Globus pallidus (tissue), 1 donor: ENCODE data around the gene VPS41.

ENCODE experiments used
- DNase-seq: peaks from one replicate; pipeline ENCODE4 v3.0.0-alpha.2; 2015; ENCODE audit warnings: low spot score

VPS41 gene

GRCh38 chr7:38806912-38807311, 102.1 kb downstream of the VPS41 start:
- DNase-seq: no peak

DNA sequence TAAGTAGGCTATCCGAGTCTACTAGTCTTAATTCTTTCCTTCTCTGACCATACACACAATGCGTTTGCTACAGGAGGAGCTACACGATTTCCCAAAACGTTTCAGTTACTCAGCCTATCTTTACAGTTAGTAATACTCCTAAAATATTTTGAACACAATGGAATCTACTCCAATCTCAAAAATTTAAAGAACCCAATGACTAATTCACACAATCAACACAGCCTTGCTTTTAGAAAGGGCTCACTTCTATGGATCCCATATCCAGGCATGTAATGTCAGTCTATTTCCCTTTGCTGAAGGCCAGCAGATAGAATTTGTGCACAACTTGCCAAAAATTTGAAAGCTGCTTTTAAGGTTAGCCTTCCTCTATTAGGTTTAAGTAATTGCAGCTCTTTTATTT, 107.2 kb downstream of the VPS41 start:
- no peak for DNase-seq

DNA sequence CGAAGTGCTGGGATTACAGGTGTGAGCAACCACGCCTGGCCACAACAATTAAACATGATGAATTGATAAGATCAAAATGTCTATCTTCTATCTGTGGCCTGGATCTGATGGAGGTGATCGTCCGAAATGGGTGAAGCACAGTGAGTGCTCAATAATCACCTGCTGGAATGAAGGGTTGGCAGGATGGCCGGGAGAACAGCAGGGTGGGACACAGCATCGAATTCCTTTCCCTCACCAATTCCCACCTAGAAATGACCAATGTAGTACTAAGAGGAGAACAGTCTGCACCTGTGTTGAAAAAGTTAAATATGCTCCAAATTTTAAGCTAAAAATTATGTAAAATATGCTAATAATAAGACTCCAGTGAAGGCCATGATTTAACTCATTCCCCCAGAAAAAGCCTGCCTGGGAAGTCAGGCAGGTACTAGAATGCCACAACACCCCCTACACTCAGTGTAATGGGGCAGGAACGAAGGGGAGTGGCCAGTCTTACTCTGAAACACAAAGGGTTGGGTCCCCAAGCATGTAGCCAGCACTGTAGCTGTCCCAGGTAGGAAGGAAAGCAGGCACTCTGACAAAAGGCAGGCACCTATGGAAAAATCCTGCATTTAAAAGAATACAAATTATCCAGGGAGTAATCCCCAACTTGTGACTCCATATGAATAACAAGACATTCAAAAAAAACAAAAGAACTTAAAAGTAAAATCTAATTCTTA, 110.3 kb downstream of the VPS41 start:
- no peak for DNase-seq

- DNase-seq: peak; percentile 65
Measured at GRCh38 chr7:38796626-38797501, 112.1 kb downstream of the VPS41 start.

DNA sequence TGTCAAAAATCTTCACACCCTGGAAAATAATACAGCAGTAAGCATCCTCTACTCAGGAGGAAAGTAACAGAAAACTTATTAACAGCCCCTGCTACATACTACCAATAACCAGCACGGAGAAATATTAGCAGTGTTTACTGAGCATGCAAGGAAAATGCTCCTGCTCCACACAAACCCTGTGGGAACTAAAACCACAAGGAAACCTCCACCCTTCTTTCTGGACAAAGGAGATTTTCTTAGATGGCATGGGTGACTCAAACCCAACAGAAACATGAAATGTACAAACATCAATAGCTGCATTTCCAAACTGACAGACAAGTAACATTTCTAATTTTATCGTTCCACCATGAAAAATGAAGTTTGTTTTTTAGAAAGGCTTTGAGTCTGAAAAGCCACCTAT, 113.4 kb downstream of the VPS41 start:
- no peak for DNase-seq

- DNase-seq: no peak
Measured at GRCh38 chr7:38781991-38782390, 127.0 kb downstream of the VPS41 start.

- DNase-seq: no peak
Measured at GRCh38 chr7:38777609-38778008, 131.4 kb downstream of the VPS41 start.

- DNase-seq: no peak
Measured at GRCh38 chr7:38775506-38776175, 133.3 kb downstream of the VPS41 start.

DNA sequence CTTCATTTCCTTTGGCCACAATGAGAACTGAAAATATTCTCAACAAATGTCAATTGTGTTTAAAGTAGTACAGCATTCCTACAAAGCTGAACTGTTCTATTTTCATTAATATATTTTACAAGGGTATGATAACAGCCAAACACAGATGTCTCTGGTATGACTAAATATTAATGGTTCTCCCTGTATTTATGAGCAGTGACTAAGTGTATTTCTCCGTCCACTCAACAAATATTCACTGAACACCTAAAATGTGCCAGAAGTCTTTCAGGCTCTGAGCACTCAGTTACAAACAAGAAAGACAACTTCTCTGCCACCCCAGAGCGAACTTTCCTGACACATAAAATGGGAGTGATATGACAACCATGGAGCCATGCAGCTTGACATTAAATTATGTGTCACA, 135.6 kb downstream of the VPS41 start:
- DNase-seq: no peak

- DNase-seq: no peak
Measured at GRCh38 chr7:38760226-38760625, 148.8 kb downstream of the VPS41 start.

GRCh38 chr7:38759028-38759427, 150.0 kb downstream of the VPS41 start:
- no peak for DNase-seq

- DNase-seq: no peak
Measured at GRCh38 chr7:38757931-38758330, 151.1 kb downstream of the VPS41 start.

GRCh38 chr7:38756521-38756920, 152.5 kb downstream of the VPS41 start:
- no peak for DNase-seq

- DNase-seq: no peak
Measured at GRCh38 chr7:38753347-38753746, 155.6 kb downstream of the VPS41 start.

DNA sequence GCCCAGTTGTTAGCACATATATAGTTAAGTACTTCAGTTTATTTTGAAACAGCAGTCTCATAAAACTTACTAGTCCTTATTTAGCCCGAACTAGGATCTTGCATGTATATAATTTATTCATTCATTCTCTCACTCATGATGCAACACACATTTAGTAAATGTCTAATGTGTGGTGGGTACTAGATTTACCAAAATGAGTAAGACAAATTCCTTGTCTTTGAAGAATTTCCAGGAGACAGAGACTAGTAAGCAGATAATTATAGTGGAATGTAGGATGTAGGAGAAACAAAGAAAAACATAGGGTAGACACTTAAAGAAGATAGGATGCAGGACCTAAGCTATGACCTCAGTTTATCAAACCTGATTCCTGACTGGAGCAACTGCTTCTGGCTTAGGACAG, 157.6 kb downstream of the VPS41 start:
- no peak for DNase-seq

- DNase-seq: peak; percentile 3
Measured at GRCh38 chr7:38748056-38748610, 160.9 kb downstream of the VPS41 start.

DNA sequence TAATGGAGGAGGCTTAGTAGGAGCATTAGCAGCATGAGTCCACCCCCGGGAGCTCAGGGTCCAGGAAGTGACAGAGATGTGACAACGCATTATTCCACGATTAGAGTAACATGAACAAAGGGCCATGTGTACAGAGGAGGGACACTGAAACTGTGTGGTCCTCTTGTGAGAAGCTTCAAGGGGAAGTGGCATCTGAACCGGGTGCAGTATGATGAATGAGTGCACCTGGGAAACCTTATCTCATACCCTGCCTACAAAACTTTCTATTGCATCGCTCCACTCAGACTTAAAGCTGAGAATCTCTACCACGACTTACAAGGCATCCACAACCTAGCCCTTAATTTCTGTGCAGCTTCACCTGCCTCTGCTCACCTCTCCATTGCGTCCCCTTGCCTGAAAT, 162.6 kb downstream of the VPS41 start:
- no peak for DNase-seq

GRCh38 chr7:38744746-38745145, 164.2 kb downstream of the VPS41 start:
- DNase-seq: no peak

GRCh38 chr7:38743899-38744298, 165.1 kb downstream of the VPS41 start:
- DNase-seq: no peak

DNA sequence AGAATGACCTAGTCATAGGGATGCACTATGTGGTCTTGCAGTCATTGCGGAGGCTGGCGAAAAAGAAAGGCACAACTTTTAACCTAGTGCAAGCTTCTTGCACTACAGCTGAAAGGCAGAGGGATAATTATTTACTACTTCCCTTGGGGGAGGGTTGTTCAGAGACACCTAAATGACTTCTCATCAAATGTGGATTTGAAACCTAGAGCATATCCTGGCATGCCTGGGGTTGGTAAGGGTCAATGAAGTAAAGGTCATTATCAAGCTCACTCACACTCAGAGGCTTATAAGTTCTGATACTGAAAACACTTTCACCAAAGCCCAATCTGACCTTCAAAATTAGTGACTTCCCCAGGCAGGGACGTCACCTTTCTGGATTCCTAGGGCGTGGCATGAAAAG, 168.9 kb downstream of the VPS41 start:
- no peak for DNase-seq

DNA sequence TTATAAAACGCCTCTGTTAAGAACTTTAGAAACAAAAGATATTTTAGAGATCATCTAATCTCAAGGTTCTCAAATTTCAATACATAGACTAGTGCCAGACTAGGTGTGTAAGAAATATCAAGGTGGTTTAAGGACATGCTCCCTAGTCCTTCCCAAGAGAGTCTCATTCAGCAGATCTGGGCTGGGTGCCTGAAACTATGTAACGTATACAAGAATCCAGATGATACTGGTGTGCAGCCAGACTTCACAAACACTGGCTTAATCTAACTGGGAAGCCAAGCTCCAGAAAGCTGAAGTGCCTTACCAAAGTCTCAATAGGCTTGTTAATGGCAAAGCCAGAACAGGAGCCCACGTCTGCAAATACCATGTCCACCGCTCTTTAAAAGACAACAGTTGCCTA, 172.9 kb downstream of the VPS41 start:
- no peak for DNase-seq

DNA sequence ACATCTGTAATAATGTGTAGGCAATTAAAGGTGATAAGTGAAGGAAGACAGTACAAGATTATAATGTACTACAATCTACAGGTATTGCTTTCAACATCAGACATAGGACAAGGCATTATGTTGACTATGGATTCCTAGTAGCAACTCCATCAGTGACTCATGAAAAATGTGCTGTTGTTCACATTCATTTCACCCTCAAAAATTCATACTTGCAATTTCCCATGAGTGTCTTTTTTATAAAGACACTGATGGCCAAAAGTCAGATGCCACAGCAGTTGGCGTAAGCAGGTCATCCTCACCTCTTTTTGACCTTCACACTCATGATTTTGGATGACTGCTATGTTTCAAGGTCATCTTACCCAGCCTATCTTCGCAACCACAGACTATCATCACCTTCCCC, 177.8 kb downstream of the VPS41 start:
- no peak for DNase-seq

- no peak for DNase-seq
Measured at GRCh38 chr7:38728145-38728544, 180.8 kb downstream of the VPS41 start.
